ENCODE measurements around the gene PADI6.

DNA sequence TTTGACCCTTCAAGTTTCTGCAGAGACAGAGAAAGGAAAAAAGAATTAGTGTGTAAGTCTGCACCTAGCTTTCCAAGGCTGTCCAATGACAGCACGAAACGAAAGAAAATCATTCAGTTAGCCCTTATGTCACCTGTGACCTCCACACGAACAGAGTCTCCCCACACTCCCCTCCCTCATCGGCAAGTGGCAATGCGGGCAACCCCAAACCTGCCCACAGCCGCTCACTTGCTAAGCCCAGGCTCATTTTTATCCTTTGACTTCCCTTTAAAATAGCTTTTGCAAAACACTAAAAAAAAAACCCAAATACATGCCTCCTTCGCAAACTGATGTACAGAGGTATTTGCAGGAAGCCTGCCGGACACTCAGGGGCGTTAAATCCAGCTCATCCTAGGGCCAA, 57.2 kb downstream of the PADI6 start:
- TF ChIP-seq, protein P1, sequence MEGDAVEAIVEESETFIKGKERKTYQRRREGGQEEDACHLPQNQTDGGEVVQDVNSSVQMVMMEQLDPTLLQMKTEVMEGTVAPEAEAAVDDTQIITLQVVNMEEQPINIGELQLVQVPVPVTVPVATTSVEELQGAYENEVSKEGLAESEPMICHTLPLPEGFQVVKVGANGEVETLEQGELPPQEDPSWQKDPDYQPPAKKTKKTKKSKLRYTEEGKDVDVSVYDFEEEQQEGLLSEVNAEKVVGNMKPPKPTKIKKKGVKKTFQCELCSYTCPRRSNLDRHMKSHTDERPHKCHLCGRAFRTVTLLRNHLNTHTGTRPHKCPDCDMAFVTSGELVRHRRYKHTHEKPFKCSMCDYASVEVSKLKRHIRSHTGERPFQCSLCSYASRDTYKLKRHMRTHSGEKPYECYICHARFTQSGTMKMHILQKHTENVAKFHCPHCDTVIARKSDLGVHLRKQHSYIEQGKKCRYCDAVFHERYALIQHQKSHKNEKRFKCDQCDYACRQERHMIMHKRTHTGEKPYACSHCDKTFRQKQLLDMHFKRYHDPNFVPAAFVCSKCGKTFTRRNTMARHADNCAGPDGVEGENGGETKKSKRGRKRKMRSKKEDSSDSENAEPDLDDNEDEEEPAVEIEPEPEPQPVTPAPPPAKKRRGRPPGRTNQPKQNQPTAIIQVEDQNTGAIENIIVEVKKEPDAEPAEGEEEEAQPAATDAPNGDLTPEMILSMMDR (IDR thresholded peaks at IDR 0.05; ENCODE audit: insufficient read depth, low read length, poor library complexity, severe bottlenecking): no peak
- no peak for TF ChIP-seq EZH2phosphoT487 (conservative IDR thresholded peaks at IDR 0.05; ENCODE audit: low read length)

All from SU-DHL-6 (cell line).